Upper lobe of left lung (tissue), 4 donors: ENCODE data around the gene ADD1.

Experiments
- POLR2A ChIP-seq, 4 donors: fragments of 450-650 bp; IDR thresholded peaks; one replicate each; pipeline ENCODE4 v1.5.1; 2016 to 2017; ENCODE audit warnings: antibody characterized with exemption in 4 of 4, mild to moderate bottlenecking in 2 of 4
- POLR2AphosphoS5 ChIP-seq, 2 donors: sonication (generic); formaldehyde crosslinking; IDR thresholded peaks; one replicate each; pipeline ENCODE4 v1.5.1; 2017; ENCODE audit warnings: antibody characterized with exemption in 2 of 2
- TF ChIP-seq, protein P1 (sequence below), 6 experiments: fragments of 450-650 bp in 4 of 6; fragments of 200-600 bp in 2 of 6; sonication (generic) in 2 of 6; IDR thresholded peaks; one replicate each; pipeline ENCODE4 v1.5.1; 2016 to 2019; ENCODE audit warnings: antibody characterized with exemption in 6 of 6

DNA sequence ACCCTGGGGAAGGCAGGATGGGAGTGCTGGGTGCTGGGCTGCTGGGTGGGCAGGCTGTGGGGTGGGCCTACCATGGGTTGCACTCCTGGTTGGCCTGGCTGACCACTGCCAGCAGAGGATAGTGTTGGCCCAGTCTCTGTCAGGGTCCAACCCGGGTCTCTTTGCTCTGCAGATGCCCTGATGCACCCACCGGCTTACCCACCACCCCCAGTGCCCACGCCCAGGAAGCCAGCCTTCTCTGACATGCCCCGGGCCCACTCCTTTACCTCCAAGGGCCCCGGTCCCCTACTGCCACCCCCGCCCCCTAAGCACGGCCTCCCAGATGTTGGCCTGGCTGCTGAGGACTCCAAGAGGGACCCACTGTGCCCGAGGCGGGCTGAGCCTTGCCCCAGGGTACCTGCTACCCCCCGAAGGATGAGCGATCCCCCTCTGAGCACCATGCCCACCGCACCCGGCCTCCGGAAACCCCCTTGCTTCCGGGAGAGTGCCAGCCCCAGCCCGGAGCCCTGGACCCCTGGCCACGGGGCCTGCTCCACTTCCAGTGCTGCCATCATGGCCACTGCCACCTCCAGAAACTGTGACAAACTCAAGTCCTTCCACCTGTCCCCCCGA lies 14.2 kb upstream of the ADD1 start:
- TF ChIP-seq, protein P1, sequence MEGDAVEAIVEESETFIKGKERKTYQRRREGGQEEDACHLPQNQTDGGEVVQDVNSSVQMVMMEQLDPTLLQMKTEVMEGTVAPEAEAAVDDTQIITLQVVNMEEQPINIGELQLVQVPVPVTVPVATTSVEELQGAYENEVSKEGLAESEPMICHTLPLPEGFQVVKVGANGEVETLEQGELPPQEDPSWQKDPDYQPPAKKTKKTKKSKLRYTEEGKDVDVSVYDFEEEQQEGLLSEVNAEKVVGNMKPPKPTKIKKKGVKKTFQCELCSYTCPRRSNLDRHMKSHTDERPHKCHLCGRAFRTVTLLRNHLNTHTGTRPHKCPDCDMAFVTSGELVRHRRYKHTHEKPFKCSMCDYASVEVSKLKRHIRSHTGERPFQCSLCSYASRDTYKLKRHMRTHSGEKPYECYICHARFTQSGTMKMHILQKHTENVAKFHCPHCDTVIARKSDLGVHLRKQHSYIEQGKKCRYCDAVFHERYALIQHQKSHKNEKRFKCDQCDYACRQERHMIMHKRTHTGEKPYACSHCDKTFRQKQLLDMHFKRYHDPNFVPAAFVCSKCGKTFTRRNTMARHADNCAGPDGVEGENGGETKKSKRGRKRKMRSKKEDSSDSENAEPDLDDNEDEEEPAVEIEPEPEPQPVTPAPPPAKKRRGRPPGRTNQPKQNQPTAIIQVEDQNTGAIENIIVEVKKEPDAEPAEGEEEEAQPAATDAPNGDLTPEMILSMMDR (IDR thresholded peaks at IDR 0.05), result no peak
- TF ChIP-seq POLR2AphosphoS5 (IDR thresholded peaks at IDR 0.05) (no peak), POLR2A (IDR thresholded peaks at IDR 0.05) (no peak)
